DMS114 treated with DMSO at 0.1 percent for 48 hours (cell line): ENCODE results near the gene CCDC12.
"Not testable (repeated sequence)": the region's sequence is repeated elsewhere in the genome, so short reads cannot be mapped to it uniquely, and the experiment has no call there.

Experiments used
- DNase-seq: peaks from one replicate; lab custom pipeline; 2025; ENCODE audit not compliant: unreplicated experiment; lab: John Stamatoyannopoulos, UW

The CCDC12 gene

DNA sequence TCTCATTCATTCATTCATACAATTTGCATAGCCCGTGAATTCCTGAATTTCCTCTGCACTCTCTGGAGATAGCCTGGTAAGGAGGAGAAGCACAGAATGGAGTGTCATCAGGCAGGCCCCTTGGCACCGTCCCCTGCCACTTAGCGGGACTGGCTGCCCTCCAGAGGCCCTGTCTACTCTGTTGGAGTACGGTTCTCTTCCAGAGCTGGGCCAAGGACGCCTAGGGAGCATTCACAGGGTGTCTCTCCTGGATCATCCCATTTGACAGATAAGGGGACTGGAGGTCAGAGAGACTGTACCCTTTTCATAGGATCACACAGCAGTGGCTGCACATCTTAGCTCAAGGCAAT lies 51.0 kb downstream of the CCDC12 start:
- no peak for DNase-seq

DNA sequence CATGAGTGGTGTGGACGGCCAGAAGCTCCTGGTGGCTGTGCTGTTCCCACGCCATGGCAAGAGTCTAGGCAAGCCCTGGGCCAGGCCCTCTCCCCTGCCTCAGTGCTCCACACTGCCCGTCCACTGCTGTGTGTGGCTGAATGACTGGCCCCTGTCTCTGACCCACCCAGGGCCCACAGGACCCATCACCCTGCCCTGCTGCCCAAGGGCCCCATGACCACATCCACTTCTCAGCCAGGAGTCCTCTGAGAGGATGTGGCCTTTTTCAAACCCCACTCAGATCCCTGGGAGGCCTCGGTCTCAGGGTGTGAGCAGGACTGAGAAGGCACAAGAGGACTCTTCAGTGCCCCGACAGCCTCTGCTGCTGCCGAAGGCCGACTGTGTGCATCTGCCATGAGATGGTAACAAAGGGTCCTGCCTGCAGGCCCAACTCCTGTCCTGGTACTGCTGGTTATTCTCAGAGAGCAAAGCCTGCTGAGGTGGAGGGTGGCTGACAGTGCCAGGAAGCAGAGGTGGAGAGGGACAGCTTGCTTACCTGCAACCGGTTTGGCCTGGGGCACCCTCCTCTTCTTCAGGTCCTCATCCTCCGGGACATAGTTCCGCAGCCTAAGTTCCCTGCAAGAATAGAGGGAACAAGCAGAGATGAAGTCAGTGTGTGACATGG lies 51.5 kb downstream of the CCDC12 start:
- DNase-seq = no peak

DNA sequence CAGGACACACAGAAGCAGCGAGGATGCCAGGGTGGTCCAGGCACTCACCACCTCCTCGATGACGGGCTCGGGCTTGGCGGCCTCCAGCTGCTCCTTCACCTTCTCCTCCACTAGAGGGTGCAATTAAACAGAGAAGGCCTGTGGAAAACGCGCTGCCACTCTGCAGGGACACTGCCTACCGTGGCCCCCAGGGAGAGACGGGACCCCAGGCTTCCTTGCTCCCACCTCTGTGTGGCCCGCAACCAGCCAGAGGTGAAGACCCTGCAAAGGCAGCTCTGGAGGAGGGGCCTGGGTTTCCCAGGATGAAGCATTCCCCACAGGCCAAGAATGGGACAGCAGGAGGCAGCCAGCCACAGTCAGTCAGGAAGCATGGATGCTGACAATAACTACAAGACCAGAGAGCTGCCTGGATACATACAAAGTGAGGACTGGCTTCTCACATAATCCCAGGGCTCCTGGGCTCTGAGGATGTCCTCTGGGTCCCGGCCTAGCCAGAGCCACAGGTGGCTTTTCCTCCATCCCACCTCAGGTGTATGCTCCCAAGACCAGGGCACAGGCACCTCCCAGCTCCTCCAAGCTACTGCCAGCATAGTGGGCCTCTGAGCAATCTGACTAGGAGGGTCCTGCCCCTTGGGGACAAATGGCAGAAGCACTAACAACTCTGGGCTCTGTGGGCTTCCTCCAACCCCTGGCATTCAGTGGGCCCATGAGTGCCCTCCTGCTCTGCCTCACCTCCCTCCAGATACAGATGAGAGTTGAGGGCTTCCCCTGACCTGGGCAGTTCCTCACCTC lies 52.8 kb downstream of the CCDC12 start:
- no peak for DNase-seq

DNA sequence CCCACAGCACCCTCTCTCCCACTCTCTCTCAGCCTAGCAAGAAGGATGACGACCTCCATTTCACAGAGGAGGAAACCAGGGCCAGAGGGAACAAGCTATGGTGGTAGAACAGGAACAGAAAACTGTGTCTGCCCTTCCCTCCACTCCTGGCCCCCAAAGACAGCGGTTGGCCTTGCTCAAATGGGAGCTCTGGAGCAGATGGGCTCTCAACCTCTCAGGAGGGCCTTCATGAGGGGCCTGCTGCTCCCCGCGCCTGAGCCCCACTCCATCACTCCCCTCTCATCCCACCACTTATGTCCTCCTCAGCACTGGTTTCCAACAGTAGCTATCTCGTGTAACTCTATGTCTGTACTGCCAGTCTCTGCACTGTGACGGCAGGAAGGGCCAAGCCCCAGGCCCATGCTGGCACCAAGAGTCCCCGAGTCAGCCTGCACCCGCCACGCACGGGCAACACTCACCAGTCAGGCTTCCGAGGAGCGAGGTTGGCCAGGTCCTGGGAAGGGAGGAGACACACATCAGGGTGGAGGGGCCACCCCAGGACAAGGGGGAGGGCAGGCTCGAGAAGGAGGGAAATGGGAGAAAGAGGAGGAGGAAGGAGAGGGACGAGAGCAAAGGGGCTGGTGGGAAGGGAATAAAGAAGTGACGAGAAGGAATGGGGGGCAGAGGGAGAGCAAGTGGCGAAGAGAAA lies 53.5 kb downstream of the CCDC12 start:
- no peak for DNase-seq

DNA sequence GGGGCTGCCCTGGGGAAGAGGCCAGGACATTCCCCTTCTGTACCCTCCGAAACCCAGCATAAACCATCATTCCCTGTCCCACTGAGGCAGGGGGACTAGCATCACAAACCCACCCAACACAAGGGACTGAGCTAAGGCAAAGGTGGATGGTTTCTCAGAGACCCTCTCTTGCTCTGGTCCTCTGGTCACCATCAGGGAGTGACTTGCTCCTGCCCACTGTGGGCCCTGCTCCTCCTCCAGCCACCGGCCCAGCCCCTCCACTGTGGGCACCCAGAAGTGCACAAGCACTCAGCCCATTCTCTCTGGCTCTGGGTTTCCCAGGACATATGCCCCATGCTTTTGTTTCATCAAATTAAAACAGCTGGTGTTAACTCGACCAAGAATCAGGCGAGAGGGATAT lies 54.1 kb downstream of the CCDC12 start:
- no peak for DNase-seq

DNA sequence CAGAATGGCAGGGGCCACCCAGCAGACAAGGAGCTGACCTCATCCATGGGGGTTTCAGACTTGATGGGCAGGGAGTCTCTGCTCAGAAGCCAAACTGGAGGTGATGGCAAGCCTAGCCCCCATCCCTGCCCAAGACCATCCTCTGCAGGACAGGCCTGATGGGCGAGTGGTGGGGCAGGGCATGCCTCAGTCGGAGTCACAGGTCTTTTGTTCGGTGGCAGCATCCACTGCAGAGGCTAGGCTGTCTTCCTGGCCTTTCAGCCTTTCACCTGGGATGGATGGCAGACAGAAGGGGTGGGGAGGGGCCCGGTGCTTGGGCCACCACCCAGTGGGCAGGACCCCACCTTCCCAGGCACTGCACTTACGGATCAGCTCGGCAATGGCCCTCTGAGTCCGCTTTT lies 54.7 kb downstream of the CCDC12 start:
- DNase-seq = no peak

DNA sequence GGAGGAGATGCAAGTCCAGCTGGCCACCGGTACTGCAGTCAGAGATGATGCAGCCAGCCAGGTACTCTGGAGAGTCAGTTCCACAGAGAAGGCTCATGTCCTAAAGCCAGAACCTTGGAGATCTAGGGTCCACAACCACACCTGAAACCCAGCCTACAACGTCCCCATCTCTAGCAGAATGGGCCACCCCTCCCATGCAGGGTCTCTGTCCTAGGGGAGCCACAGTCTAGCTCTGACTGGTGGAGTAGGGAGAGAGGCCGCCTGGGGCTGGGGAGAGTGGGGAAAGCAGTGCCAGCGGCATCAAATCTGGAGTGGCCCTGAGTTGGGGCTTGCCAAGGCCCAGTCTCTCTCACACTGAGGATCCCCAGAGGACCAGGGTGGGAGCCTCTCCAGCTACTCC lies 55.5 kb downstream of the CCDC12 start:
- DNase-seq = no peak

DNA sequence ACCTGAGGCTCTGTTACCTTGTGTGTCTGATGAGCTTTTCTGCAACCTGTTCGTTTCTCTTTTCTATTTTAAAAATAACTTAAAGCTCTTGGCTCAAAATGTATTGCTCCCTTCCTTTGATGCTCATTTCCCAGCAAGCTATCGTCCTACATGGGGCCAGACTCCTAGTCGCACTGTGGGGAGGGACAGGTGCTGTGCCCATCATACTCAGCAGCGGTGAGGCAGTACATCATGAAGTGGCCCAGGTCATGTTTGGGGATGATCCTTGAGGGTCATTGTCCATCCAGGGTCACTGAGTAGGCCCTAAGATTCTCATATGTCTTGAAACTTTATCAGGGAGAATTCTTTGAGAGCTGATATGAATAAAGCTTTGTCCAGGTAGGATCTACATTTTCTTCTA lies 57.9 kb downstream of the CCDC12 start:
- no peak for DNase-seq

DNA sequence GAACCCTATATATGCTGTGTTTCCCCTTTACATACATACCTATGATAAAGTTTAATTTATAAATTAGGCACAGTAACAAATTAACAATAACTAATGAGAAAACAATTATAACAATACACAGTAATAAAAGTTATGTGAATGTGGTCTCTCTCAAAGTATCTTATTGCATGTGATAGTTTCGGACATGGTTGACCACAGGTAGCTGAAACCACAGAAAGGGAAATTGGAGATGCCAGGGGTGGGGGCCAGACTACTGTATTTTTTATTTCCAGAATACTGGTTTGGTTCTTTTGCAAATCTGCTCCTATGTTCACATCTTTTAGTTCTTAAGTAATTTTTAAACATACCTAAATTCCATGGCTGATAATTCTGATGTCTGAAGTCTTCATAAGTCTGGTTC lies 58.3 kb downstream of the CCDC12 start:
- no peak for DNase-seq

DNA sequence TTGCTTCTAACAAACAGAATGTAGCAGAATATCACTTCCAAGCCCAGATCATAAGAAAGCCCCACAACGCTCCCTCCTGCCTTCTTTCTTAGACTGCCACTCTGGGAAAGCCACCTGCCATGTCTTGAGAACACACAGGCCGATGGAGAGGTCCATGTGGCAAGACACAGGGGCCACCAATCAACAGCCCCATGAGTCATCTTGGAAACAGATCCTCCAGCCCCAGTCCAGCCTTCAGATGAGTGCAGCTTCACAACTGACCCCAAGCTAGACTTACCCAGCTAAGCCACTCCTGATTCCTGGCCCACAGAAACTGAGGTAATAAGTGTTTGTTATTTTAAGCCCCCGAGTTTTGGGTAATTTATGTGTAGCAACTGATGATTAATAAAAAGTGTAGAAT lies 59.3 kb downstream of the CCDC12 start:
- DNase-seq = no peak

DNA sequence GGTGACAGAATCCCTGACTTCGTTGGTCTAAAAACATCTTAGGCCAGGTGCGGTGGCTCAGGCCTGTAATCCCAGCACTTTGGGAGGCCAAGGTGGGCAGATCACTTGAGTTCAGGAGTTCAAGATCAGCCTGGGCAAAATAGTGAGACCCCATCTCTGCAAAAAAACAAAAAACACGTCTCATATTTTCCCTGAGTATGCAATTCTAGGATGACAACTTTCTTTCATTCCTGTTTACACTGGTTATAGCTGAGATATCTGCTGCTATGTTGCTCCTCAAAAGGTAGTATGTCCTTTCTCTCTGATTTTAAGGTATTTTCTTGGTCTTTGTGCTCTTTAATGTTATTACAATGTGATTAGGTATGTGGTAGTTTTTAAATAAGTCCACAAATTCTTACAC lies 59.7 kb downstream of the CCDC12 start:
- DNase-seq = no peak

DNA sequence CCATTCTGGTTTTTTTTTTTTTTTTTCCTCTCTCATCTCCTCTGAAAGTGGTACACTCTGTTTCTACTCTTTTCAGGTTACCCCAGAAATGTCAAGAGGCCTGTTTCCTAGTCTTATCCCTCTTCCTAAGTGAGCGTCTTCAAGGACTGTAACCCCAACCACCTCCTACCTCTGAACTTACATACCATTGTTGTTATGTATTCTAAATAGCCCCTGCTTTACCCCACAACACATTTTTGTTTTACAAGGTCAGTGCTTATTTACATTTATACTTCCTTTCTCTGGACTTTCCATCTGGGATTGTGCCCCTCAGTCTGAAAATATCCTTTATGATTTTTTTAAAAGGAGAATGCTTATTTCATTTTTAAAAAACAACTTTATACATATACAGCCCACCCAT lies 60.3 kb downstream of the CCDC12 start:
- no peak for DNase-seq

DNA sequence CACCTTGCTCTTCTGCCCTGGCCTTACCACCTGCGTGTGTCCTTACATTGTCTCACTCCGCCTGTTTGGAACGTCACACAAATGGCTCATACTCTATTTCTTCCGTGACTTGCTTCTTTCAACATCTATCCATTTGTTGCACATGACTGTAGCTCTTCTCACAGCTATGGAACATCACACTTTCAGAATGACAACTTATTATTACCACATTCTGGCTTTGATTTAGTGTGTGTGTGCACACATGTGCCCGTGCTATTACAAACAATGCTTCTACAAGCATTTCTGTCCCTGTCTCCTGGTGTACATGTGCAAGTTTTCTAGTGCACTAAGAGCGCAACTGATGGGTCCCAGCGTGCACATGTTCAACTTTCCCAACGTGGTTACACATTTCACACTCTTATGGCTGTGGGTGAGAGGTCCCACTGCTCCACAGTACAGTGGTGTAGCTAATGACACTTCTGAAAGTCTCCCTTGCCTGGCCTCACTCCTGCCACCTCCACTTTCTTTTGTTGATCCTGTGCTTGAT lies 61.2 kb downstream of the CCDC12 start:
- DNase-seq = no peak

DNA sequence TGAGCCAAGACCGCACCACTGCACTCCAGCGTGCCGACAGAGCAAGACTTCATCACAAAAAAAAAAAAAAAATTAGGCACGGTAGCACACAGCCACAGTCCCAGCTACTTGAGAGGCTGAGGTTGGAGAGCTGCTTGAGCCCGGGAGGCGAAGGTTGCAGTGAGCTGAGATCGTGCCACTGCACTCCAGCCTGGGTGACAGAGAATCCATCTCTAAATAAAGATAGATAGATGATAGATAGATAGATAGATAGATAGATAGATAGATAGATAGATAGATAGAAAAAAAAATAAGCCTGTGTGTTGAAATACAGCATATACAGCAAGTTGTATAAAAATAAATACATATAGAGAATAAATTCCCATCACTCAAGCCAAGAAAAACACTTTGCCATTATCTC lies 61.7 kb downstream of the CCDC12 start:
- DNase-seq = no peak

DNA sequence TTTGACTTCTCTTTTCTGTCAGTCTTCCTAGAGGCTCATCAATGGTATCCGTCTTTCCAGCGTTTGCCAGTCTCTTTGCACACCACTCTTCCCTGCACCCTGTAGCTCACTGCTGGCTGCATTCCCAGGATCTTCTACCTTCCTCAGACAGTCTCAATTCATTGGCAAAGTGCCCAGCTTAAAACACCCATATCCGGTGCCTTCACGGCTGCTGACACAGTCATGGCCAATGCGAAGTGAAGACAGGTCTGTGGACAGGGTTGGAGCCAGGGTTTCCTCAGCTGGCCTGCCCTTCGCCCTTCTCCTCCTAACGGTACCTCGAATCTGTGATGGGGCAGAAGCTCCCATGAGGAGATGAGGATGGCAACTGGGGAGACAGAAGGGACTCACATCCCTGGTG lies 62.9 kb downstream of the CCDC12 start:
- no peak for DNase-seq

DNA sequence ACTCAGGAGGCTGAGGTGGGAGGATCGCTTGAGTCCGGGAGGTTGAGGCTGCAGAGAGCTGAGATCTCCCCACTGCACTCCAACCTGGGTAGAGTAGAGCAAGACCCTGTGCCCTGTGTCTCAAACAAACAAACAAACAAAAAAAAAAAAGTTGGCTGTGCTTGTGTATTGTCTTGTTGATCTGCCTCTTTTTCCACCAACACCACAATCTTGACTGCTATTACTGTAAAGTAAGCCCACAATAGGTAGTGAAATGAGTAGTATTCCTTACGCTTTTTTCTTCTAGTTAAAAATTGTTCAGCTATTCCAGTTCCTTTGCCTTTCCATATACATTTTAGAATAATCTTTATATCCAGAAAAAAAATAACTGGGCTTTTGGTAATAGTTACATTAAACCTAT lies 63.6 kb downstream of the CCDC12 start:
- no peak for DNase-seq

DNA sequence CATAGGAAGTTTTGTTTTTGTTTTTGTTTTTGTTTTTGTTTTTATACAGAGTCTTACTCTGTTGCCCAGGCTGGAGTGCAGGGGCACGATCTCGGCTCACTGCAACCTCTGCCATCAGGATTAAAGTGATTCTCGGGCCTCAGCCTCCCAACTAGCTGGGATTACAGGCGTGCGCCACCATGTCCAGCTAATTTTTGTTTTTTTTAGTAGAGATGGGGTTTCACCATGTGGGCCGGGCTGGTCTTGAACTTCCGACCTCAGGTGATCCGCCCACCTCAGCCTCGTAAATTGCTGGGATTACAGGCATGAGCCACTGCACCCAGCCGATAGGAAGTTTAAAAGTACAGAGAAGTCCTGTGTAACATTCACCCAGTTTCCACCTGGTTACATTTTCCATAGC lies 65.6 kb downstream of the CCDC12 start:
- not testable (repeated sequence) for DNase-seq

DNA sequence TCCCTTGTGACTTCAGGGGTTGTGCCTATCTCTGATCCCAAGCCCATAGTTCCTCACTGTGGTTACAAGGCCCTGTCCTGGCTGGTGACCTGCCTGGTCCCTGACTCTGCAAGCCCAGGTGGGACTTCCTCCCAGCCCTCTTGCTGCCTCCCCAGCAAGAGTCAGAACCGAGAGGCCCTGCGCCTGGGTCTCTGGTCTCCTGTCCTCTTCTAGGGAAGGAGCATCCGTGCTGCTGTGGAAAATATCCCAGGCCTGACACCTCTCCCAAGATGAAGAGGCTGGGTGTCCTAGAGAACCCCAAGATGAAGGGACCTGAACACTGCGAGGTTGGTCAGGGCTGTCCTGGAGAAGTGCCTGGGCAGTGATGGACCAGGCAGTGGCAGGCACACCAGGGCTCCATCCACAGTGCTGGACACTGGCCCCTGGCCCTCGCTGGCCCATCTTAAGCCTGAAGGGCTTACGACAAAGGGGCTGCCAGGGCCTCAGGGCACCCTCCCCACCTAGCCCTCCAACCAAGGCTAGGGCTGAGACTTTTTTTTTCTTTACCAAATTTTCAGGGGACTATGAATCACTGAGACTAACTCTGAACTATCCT lies 66.3 kb downstream of the CCDC12 start:
- DNase-seq = no peak

DNA sequence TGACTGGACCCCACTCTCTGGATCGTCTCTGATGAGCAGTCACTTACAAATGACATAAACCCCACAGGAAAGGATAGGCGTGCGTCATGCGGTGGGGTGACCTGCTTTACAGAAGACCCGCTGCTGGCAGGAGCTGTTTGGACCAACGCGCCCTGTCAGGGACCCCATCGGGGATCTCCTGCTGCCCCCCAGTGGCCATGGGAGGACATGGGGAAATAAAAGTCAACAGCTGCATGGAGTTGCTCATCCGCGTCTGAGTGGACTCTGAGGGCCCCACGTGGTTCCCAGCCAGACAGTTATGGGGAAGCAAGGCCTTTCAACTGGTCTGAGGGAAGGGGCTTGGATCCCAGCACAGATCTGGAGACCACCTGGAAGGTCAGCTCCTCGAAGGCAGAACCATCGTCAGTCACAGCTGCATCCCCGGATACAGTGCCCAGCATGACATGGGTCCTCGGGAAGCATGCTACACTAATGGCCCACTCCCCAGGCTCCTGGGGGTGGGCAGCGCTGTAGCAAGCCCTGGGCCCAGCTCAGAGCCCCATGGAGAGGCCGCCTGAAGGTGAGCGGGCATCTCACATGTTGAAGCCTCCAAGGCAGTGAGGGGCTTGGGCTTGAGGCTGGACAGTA lies 66.9 kb downstream of the CCDC12 start:
- peak; percentile 62 for DNase-seq

DNA sequence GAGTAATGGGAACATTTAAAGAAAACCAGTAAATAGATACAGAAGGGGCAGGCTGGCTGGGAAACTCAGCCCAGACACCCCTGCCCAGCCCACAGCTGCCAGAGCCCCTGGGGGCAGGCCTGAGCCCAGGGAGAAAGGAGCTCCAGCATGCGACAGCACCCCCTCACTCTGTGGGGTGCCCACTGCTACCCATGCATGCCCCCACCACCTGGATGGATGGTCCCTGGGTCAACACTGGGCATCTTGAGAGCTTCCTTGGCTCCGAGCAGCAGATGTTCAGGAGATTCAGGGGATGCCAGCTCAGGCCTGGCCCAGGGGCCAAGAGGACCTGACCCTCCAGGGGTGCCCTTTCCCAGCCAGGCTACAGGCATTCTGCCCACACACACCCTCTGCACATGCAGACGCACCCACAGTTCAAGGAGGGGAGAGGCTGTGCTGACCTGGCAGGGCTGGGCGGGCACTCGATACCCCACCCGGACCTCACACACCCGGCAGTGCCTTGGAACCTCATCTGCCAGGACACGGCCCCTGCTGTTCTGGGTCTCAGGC lies 67.5 kb downstream of the CCDC12 start:
- no peak for DNase-seq
